Loucy (cell line): ENCODE results near the gene NDC80.
A peak's percentile ranks its signal among the peaks of the same experiment; 100 is the strongest.
"Not testable (repeated sequence)": the region's sequence is repeated elsewhere in the genome, so short reads cannot be mapped to it uniquely, and the experiment has no call there.

Experiments
- H2AFZ ChIP-seq: fragments of 200-600 bp; sonication (generic); 2 replicates; pipeline ENCODE4 v1.6.0; 2016; ENCODE audit warnings: antibody characterized with exemption, mild to moderate bottlenecking, low read length, moderate library complexity
- H3F3A ChIP-seq: fragments of 200-600 bp; 2 replicates; pipeline ENCODE4 v1.6.0; 2016; ENCODE audit warnings: antibody characterized with exemption, low read depth, mild to moderate bottlenecking
- H3K27me3 ChIP-seq: fragments of 200-600 bp; sonication (generic); 2 replicates; pipeline ENCODE4 v1.6.1; 2014; ENCODE audit warnings: low read length, mild to moderate bottlenecking; ENCODE audit not compliant: insufficient read depth, poor library complexity, severe bottlenecking
- H3K36me3 ChIP-seq: fragments of 200-600 bp; sonication (generic); 2 replicates; pipeline ENCODE4 v1.6.1; 2016; ENCODE audit warnings: low read length; ENCODE audit not compliant: insufficient read depth
- H3K4me1 ChIP-seq: fragments of 200-600 bp; sonication (generic); 2 replicates; pipeline ENCODE4 v1.5.1; 2014; ENCODE audit warnings: low read length, mild to moderate bottlenecking; ENCODE audit not compliant: insufficient read depth, poor library complexity, severe bottlenecking
- H3K4me2 ChIP-seq: fragments of 200-600 bp; sonication (generic); 2 replicates; pipeline ENCODE4 v1.6.0; 2014; ENCODE audit warnings: antibody characterized with exemption, low read length, low read depth, mild to moderate bottlenecking; ENCODE audit not compliant: poor library complexity, severe bottlenecking
- H3K4me3 ChIP-seq: fragments of 200-600 bp; sonication (generic); 2 replicates; pipeline ENCODE4 v1.5.1; 2014; ENCODE audit warnings: low read length, mild to moderate bottlenecking, mixed read lengths; ENCODE audit not compliant: poor library complexity, severe bottlenecking
- H3K79me2 ChIP-seq: fragments of 200-600 bp; sonication (generic); 2 replicates; pipeline ENCODE4 v1.6.1; 2014; ENCODE audit warnings: low read length; ENCODE audit not compliant: insufficient read depth
- H3K9ac ChIP-seq: fragments of 200-600 bp; sonication (generic); 2 replicates; pipeline ENCODE4 v1.6.0; 2014; ENCODE audit warnings: mild to moderate bottlenecking, low read depth, low read length, moderate library complexity; ENCODE audit not compliant: poor library complexity, severe bottlenecking
- H3K9me2 ChIP-seq: fragments of 200-600 bp; sonication (generic); replicated peaks from 2 replicates; pipeline ENCODE4 v1.6.1; 2016; ENCODE audit warnings: low read depth, low read length, mixed read lengths
- H3K9me3 ChIP-seq: fragments of 200-600 bp; sonication (generic); 2 replicates; pipeline ENCODE4 v1.6.1; 2014; ENCODE audit warnings: mild to moderate bottlenecking, antibody characterized with exemption, low read length, low read depth; ENCODE audit not compliant: insufficient read depth
- H4K20me1 ChIP-seq: fragments of 200-600 bp; sonication (generic); 2 replicates; pipeline ENCODE4 v1.6.0; 2014; ENCODE audit warnings: antibody characterized with exemption, low read length, mild to moderate bottlenecking; ENCODE audit not compliant: insufficient read depth, poor library complexity, severe bottlenecking
- CTCF ChIP-seq: fragments of 200-600 bp; sonication (generic); conservative IDR thresholded peaks from 2 replicates; pipeline ENCODE4 v1.5.1; 2014; ENCODE audit warnings: mild to moderate bottlenecking, antibody characterized with exemption, low read length
- EZH2phosphoT487 ChIP-seq: fragments of 200-600 bp; IDR thresholded peaks from 2 replicates; pipeline ENCODE4 v1.6.1; 2018; ENCODE audit warnings: antibody characterized with exemption, mild to moderate bottlenecking, moderate library complexity, borderline replicate concordance

NDC80 gene

GRCh38 chr18:2657788-2658458 lies 86.6 kb downstream of the NDC80 start:
- Histone ChIP-seq H3K9me2 (no peaks in the 10 kb centered on the region), H3K27me3 (no peaks in the 10 kb centered on the region), H3K36me3 (no peaks in the 10 kb centered on the region), H3K4me2 (peak overlapping the region; percentile 76), H3F3A (no peaks in the 10 kb centered on the region), H3K4me3 (peak overlapping the region; percentile 87), H3K9ac (peak overlapping the region; percentile 96), H3K79me2 (peaks cover 68% of the 10 kb centered on the region), H2AFZ (no peak overlapping the region), H3K9me3 (no peaks in the 10 kb centered on the region), H3K4me1 (peaks cover 29% of the 10 kb centered on the region), H4K20me1 (peaks cover 65% of the 10 kb centered on the region)
- TF ChIP-seq EZH2phosphoT487 (no peak), CTCF (no peak)

- not testable (repeated sequence) for H3K36me3 ChIP-seq, H3K4me3 ChIP-seq, H3K9ac ChIP-seq, H3K9me2 ChIP-seq, H3K27me3 ChIP-seq, H2AFZ ChIP-seq, H3K9me3 ChIP-seq, H3F3A ChIP-seq
- H3K4me2 ChIP-seq: peak overlapping the region; percentile 18
- peaks cover 40% of the 10 kb centered on the region for H3K4me1 ChIP-seq
- peaks cover 91% of the 10 kb centered on the region for H4K20me1 ChIP-seq
- peaks cover 97% of the 10 kb centered on the region for H3K79me2 ChIP-seq
Measured at GRCh38 chr18:2660849-2661248, 89.5 kb downstream of the NDC80 start.

GRCh38 chr18:2662288-2662687 lies 90.9 kb downstream of the NDC80 start:
- H4K20me1 ChIP-seq: peaks cover 91% of the 10 kb centered on the region

GRCh38 chr18:2662990-2663389 lies 91.6 kb downstream of the NDC80 start:
- no peaks in the 10 kb centered on the region for H3K27me3 ChIP-seq
- H3K9me2 ChIP-seq: no peaks in the 10 kb centered on the region
- peak overlapping the region; percentile 13 for H3K9ac ChIP-seq
- H3K79me2 ChIP-seq: peaks cover 94% of the 10 kb centered on the region
- peaks cover 84% of the 10 kb centered on the region for H4K20me1 ChIP-seq
- peaks cover 15% of the 10 kb centered on the region for H3K36me3 ChIP-seq
- H2AFZ ChIP-seq: no peak overlapping the region
- H3K4me1 ChIP-seq: peaks cover 36% of the 10 kb centered on the region
- H3K4me3 ChIP-seq: peak overlapping the region; percentile 47
- H3K9me3 ChIP-seq: no peaks in the 10 kb centered on the region
- TF ChIP-seq CTCF (no peak), EZH2phosphoT487 (no peak)
- H3F3A ChIP-seq: no peaks in the 10 kb centered on the region
- peak overlapping the region; percentile 37 for H3K4me2 ChIP-seq

More at GRCh38 chr18:2662288-2662687, 90.9 kb downstream of the NDC80 start:
- peaks cover 98% of the 10 kb centered on the region for H3K79me2 ChIP-seq
- H3K9ac ChIP-seq, H3K9me2 ChIP-seq, H3F3A ChIP-seq, H3K36me3 ChIP-seq, H3K9me3 ChIP-seq, H2AFZ ChIP-seq, H3K27me3 ChIP-seq: not testable (repeated sequence)
- H3K4me2 ChIP-seq: peak overlapping the region; percentile 37
- H3K4me3 ChIP-seq: peak overlapping the region; percentile 47
- H3K4me1 ChIP-seq: peaks cover 40% of the 10 kb centered on the region
